IMR-90 (cell line): ENCODE measurements around the gene CYCS. TPM values are rescaled to one million over a fixed set of nuclear protein-coding genes. Genes with fewer than 3 reads are reported as not detected.

Source experiments
- ATAC-seq: fragments of 200-7000 bp; cut with Tn5 transposase; 2 replicates; pipeline ENCODE4 v1.9.1; 2020; ENCODE audit warnings: low read depth, mild to moderate bottlenecking, moderate library complexity
- BruUV-seq: library from RNA; stranded (reverse); fragments of 400-500 nt; replicated peaks from 2 replicates; lab custom pipeline; 2021; lab: Mats Ljungman, UMichigan
- CTCF ChIA-PET: fragments of 300-600 bp; formaldehyde crosslinking; extraction: SDS; loops from one replicate; lab custom pipeline; 2021; ENCODE audit warnings: antibody characterized with exemption; lab: Yijun Ruan, JAX
- POLR2A ChIA-PET: fragments of 300-600 bp; sonication (Branson Sonifier 250); formaldehyde crosslinking; loops from one replicate; lab custom pipeline; 2022; ENCODE audit warnings: antibody characterized with exemption; ENCODE audit not compliant: unreplicated experiment; lab: Charles Lee
- DNase-seq: peaks from one replicate; pipeline ENCODE4 v3.0.0; 2013
- H2AFZ ChIP-seq: replicated peaks from 2 replicates; pipeline ENCODE3; 2013; ENCODE audit warnings: low read length, mild to moderate bottlenecking; ENCODE audit not compliant: poor library complexity
- H2AK5ac ChIP-seq: 2 replicates; pipeline ENCODE4 v1.6.1; 2013; ENCODE audit warnings: low read depth, low read length, inconsistent platforms
- H2AK9ac ChIP-seq: replicated peaks from 2 replicates; pipeline ENCODE3; 2013; ENCODE audit warnings: mild to moderate bottlenecking, low read depth, low read length, moderate library complexity; ENCODE audit not compliant: poor library complexity
- H2BK120ac ChIP-seq: 2 replicates; pipeline ENCODE4 v1.6.1; 2013; ENCODE audit warnings: low read depth, low read length, inconsistent platforms
- H2BK15ac ChIP-seq: 3 replicates; pipeline ENCODE4 v1.6.1; 2013; ENCODE audit warnings: low read depth, low read length, inconsistent platforms
- H2BK20ac ChIP-seq: 2 replicates; pipeline ENCODE4 v1.6.1; 2013; ENCODE audit warnings: low read depth, mild to moderate bottlenecking, inconsistent platforms, low read length, moderate library complexity
- H2BK5ac ChIP-seq: 2 replicates; pipeline ENCODE4 v1.6.1; 2013; ENCODE audit warnings: mild to moderate bottlenecking, low read depth, low read length, inconsistent platforms; ENCODE audit not compliant: poor library complexity, severe bottlenecking
- H3K14ac ChIP-seq: replicated peaks from 2 replicates; pipeline ENCODE4 v1.6.1; 2013; ENCODE audit warnings: low read depth, low read length, inconsistent platforms
- H3K18ac ChIP-seq: 2 replicates; pipeline ENCODE4 v1.6.1; 2013; ENCODE audit warnings: low read depth, low read length, control low read depth
- H3K23ac ChIP-seq: 2 replicates; pipeline ENCODE4 v1.6.1; 2013; ENCODE audit warnings: low read depth, low read length, inconsistent platforms
- H3K27ac ChIP-seq: 2 replicates; pipeline ENCODE4 v1.5.1; 2013; ENCODE audit warnings: mild to moderate bottlenecking, control low read depth, low read length; ENCODE audit not compliant: insufficient read depth
- H3K27me3 ChIP-seq: 2 replicates; pipeline ENCODE4 v1.6.1; 2013; ENCODE audit warnings: low read length; ENCODE audit not compliant: control insufficient read depth, insufficient read depth
- H3K36me3 ChIP-seq: 2 replicates; pipeline ENCODE4 v1.6.1; 2013; ENCODE audit warnings: low read length, mixed read lengths; ENCODE audit not compliant: control insufficient read depth, insufficient read depth
- H3K4ac ChIP-seq: 2 replicates; pipeline ENCODE4 v1.6.1; 2013; ENCODE audit warnings: low read depth, low read length, inconsistent platforms
- H3K4me1 ChIP-seq: 2 replicates; pipeline ENCODE4 v1.6.1; 2013; ENCODE audit warnings: low read length, mixed read lengths; ENCODE audit not compliant: control insufficient read depth, insufficient read depth
- H3K4me2 ChIP-seq: 2 replicates; pipeline ENCODE4 v1.6.1; 2013; ENCODE audit warnings: low read depth, mild to moderate bottlenecking, control low read depth, low read length, moderate library complexity
- H3K4me3 ChIP-seq: 2 replicates; pipeline ENCODE4 v1.5.1; 2013; ENCODE audit warnings: low read depth, mild to moderate bottlenecking, control low read depth, low read length, moderate library complexity; ENCODE audit not compliant: insufficient read depth
- H3K56ac ChIP-seq: 2 replicates; pipeline ENCODE4 v1.6.1; 2013; ENCODE audit warnings: low read length, inconsistent platforms; ENCODE audit not compliant: insufficient read depth; ENCODE audit errors: extremely low read depth
- H3K79me1 ChIP-seq, 2 experiments: 2 replicates each; pipeline ENCODE4 v1.6.1; 2013; ENCODE audit warnings: low read length in 2 of 2, inconsistent platforms in 1 of 2, low read depth in 1 of 2
- H3K9ac ChIP-seq: 2 replicates; pipeline ENCODE4 v1.6.1; 2013; ENCODE audit warnings: low read depth, low read length, control low read depth
- H3K9me1 ChIP-seq: 2 replicates; pipeline ENCODE4 v1.6.1; 2013; ENCODE audit warnings: low read length, inconsistent platforms; ENCODE audit not compliant: insufficient read depth
- H3K9me3 ChIP-seq: 2 replicates; pipeline ENCODE4 v1.6.1; 2013; ENCODE audit warnings: low read length; ENCODE audit not compliant: control insufficient read depth, insufficient read depth
- H4K20me1 ChIP-seq: 2 replicates; pipeline ENCODE4 v1.6.1; 2013; ENCODE audit warnings: low read length, inconsistent platforms; ENCODE audit not compliant: insufficient read depth
- H4K5ac ChIP-seq: 2 replicates; pipeline ENCODE4 v1.6.1; 2013; ENCODE audit warnings: mild to moderate bottlenecking, low read depth, low read length, control low read depth
- H4K8ac ChIP-seq, 2 experiments: 2 replicates each; pipeline ENCODE4 v1.6.1; 2013; ENCODE audit warnings: low read depth in 2 of 2, low read length in 2 of 2, control low read depth in 1 of 2, inconsistent platforms in 1 of 2
- H4K91ac ChIP-seq: 2 replicates; pipeline ENCODE4 v1.6.1; 2013; ENCODE audit warnings: low read depth, low read length, inconsistent platforms; ENCODE audit not compliant: insufficient read depth
- CEBPB ChIP-seq: IDR thresholded peaks from 2 replicates; pipeline ENCODE4 v1.6.1; 2012; ENCODE audit warnings: low read depth, low read length, improper control_type of control experiment
- CHD1 ChIP-seq: IDR thresholded peaks from 2 replicates; pipeline ENCODE4 v1.6.1; 2012; ENCODE audit warnings: low read depth, low read length, improper control_type of control experiment
- MAFK ChIP-seq: IDR thresholded peaks from 2 replicates; pipeline ENCODE4 v1.6.1; 2012; ENCODE audit warnings: low read depth, low read length, improper control_type of control experiment
- NFE2L2 ChIP-seq: fragments of 150-350 bp; IDR thresholded peaks from 2 replicates; pipeline ENCODE4 v1.6.1; 2016; ENCODE audit warnings: low read depth, mild to moderate bottlenecking, low read length
- RAD21 ChIP-seq: IDR thresholded peaks from 2 replicates; pipeline ENCODE4 v1.6.1; 2012; ENCODE audit warnings: low read length, improper control_type of control experiment
- WGBS, 2 experiments: methylation state at CpG; one replicate each; pipeline versions ENCODE4 v1.1.5 to v1.1.7; 2013; ENCODE audit warnings: missing lambda C conversion rate in 2 of 2; ENCODE audit not compliant: insufficient read length in 1 of 2; ENCODE audit errors: extremely low coverage in 2 of 2; 5-methylcytosine and 5-hydroxymethylcytosine counted together
- dilution Hi-C: fragments of 300-500 bp; cut with HindIII; formaldehyde crosslinking; loops from one replicate; pipeline ENCODE4 v1.14.3; 2018; ENCODE audit warnings: low sequenced_read_pairs; ENCODE audit not compliant: unreplicated experiment
- in situ Hi-C: fragments of 300-500 bp; cut with MboI; formaldehyde crosslinking; loops from 3 replicates; pipeline ENCODE4 v1.14.3; 2019; ENCODE audit warnings: low sequenced_read_pairs, inconsistent platforms, mixed read lengths
- intact Hi-C: fragments of 100-400 bp; cut with micrococcal nuclease; formaldehyde crosslinking; loops from 2 replicates; pipeline ENCODE4 v1.10.0; 2022
- polyA plus RNA-seq, 3 experiments: library from polyadenylated mRNA; depleted of rRNA; stranded (reverse); fragments of >200 nt; gene quantifications; 2 replicates each; pipeline ENCODE4 v1.2.3, GENCODE V29; 2012; ENCODE audit warnings: low replicate concordance in 1 of 3
- total RNA-seq: library from RNA; depleted of rRNA; stranded (reverse); fragments of >200 nt; gene quantifications from 2 replicates; pipeline ENCODE4 v1.2.3, GENCODE V29; 2012
- TF ChIP-seq, protein P1 (sequence below): fragments of 150-350 bp; IDR thresholded peaks from 2 replicates; pipeline ENCODE4 v1.6.1; 2016; ENCODE audit warnings: low read depth, mild to moderate bottlenecking, low read length, moderate library complexity, borderline replicate concordance

Gene CYCS
- total and polyA plus RNA-seq, 2 of the 4 experiments (the other 2 are of a cell fraction) = 22.9 to 59.0 TPM

DNA sequence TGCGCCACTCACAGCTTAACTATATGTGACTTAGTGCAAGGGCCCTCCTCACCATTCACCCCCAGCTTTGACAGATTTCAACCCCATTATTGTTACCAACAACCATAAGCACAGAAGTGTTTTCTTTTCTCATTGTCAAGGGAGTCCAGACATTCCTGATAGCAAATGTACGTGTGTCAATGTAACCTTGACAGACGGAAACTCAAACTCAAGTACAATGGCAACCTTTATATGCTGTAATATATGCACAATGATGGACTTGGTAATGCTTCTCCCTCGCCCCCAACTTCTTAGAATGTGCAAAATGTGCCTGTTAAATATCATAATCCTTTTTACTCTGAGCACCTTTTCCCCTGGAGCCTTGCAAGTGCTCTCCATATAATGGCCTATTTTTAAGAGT, 34.7 kb downstream of the CYCS start:
- no peaks in the 10 kb centered on the region for H3K79me1 ChIP-seq
- ATAC-seq = no peak
- H3K14ac ChIP-seq = no peak overlapping the region
- H2AK5ac ChIP-seq = no peak overlapping the region
- no peak overlapping the region for H3K4me2 ChIP-seq
- ChIA-PET POLR2A (no interaction called here), CTCF (interaction anchor here (0.8 to 4.6 kb wide), 2 partner anchors 17 to 278 kb away, joined by 3 to 54 read pairs; no protein-coding TSS in a partner anchor)
- intact Hi-C loops = loop anchor here (10.0 kb wide), 1 partner anchor 1226 kb away; no protein-coding TSS in a partner anchor
- H3K36me3 ChIP-seq = no peaks in the 10 kb centered on the region
- H3K27ac ChIP-seq = no peak overlapping the region
- no peak overlapping the region for H3K23ac ChIP-seq
- no peak overlapping the region for H2BK15ac ChIP-seq
- H4K8ac ChIP-seq = no peak overlapping the region
- no TSS peak for BruUV-seq
- H2AFZ ChIP-seq = no peak overlapping the region
- no peak overlapping the region for H3K4me3 ChIP-seq
- H3K27me3 ChIP-seq = no peaks in the 10 kb centered on the region
- H3K4ac ChIP-seq = no peak overlapping the region
- H3K4me1 ChIP-seq = no peaks in the 10 kb centered on the region
- H3K9me1 ChIP-seq = no peaks in the 10 kb centered on the region
- H2BK120ac ChIP-seq = no peak overlapping the region
- 100% methylated on average over 1 of the region's 4 CpGs; no CpG with 5 or more reads in 1 of the 2 experiments for WGBS, 2 experiments
- no peak overlapping the region for H3K9ac ChIP-seq
- H3K18ac ChIP-seq = no peak overlapping the region
- no peak overlapping the region for H3K56ac ChIP-seq
- no peak overlapping the region for H2BK20ac ChIP-seq
- in situ Hi-C loops = loop anchor here (5.0 kb wide), 1 partner anchor 273 kb away; no protein-coding TSS in a partner anchor
- dilution Hi-C loops = loop anchor here (25.0 kb wide), 1 partner anchor 278 kb away; no protein-coding TSS in a partner anchor
- no peak for DNase-seq
- H4K20me1 ChIP-seq = no peaks in the 10 kb centered on the region
- no peak overlapping the region for H2AK9ac ChIP-seq
- H2BK5ac ChIP-seq = no peak overlapping the region
- no peaks in the 10 kb centered on the region for H3K9me3 ChIP-seq
- no peak for TF ChIP-seq RAD21
- no peak for TF ChIP-seq NFE2L2
- no peak for TF ChIP-seq CEBPB
- TF ChIP-seq, protein P1, sequence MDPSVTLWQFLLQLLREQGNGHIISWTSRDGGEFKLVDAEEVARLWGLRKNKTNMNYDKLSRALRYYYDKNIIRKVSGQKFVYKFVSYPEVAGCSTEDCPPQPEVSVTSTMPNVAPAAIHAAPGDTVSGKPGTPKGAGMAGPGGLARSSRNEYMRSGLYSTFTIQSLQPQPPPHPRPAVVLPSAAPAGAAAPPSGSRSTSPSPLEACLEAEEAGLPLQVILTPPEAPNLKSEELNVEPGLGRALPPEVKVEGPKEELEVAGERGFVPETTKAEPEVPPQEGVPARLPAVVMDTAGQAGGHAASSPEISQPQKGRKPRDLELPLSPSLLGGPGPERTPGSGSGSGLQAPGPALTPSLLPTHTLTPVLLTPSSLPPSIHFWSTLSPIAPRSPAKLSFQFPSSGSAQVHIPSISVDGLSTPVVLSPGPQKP = no peak
- TF ChIP-seq CHD1 = no peak
- no peak for TF ChIP-seq MAFK
- H4K5ac ChIP-seq = no peak overlapping the region
- no peak overlapping the region for H4K91ac ChIP-seq
